ENCODE data around the gene IL36B. TPM values are rescaled to one million over a fixed set of nuclear protein-coding genes. Genes with fewer than 3 reads are reported as not detected.

The IL36B gene
- polyA plus RNA-seq, 1 donor (not counting 4 experiments of a cell fraction or from before 2014, with no cell fraction given) = 0.21 TPM

GRCh38 chr2:113015655-113016054 lies 37.0 kb downstream of the IL36B start:
- Histone ChIP-seq H3K9ac (ENCODE audit: control insufficient read depth, extremely low read depth, insufficient read depth, low read length) (no peak overlapping the region), H3K4me2 (ENCODE audit: control insufficient read depth, extremely low read depth, insufficient read depth, low read depth, low read length) (no peak overlapping the region), H3K27me3 (ENCODE audit: control insufficient read depth, extremely low read depth, insufficient read depth, low read length) (no peaks in the 10 kb centered on the region), H3K9me3 (ENCODE audit: control insufficient read depth, low read depth, low read length) (no peaks in the 10 kb centered on the region), H4K20me1 (ENCODE audit: control insufficient read depth, extremely low read depth, insufficient read depth, low read length) (no peaks in the 10 kb centered on the region), H3K79me2 (ENCODE audit: control insufficient read depth, insufficient read depth, low read length) (no peaks in the 10 kb centered on the region), H3K4me1 (ENCODE audit: control insufficient read depth, extremely low read depth, insufficient read depth, low read length) (peaks cover 7% of the 10 kb centered on the region), H3K27ac (ENCODE audit: control insufficient read depth, insufficient read depth, low read length) (no peak overlapping the region), H3K9me1 (ENCODE audit: control insufficient read depth, extremely low read depth, insufficient read depth, low read length) (no peaks in the 10 kb centered on the region), H3K4me3 (ENCODE audit: control insufficient read depth in 2 of 3, extremely low read depth in 1 of 3, insufficient read depth in 2 of 3, low read depth in 1 of 3, low read length in 3 of 3) (no peak overlapping the region), H2AFZ (ENCODE audit: control insufficient read depth, low read length) (no peak overlapping the region), H3K36me3 (ENCODE audit: control insufficient read depth in 2 of 2, extremely low read depth in 1 of 2, insufficient read depth in 2 of 2, low read length in 2 of 2) (no peaks in the 10 kb centered on the region)
- FAIRE-seq = no peak
- dilution Hi-C loops (cut with MboI; ENCODE audit: extremely low pct_ligation_motif_present, low sequenced_read_pairs) = no loop called here
- no peak for DNase-seq (ENCODE audit: low read depth, low spot score)
- TF ChIP-seq EZH2 (IDR thresholded peaks at IDR 0.05; ENCODE audit: low read length) (no peak), CTCF (optimal IDR thresholded peaks at IDR 0.05 in 1 of 3, IDR thresholded peaks at IDR 0.05 in 1 of 3, conservative IDR thresholded peaks at IDR 0.05 in 1 of 3; ENCODE audit: extremely low read depth in 1 of 3, insufficient read depth in 2 of 3, low read length in 3 of 3) (no peak)

DNA sequence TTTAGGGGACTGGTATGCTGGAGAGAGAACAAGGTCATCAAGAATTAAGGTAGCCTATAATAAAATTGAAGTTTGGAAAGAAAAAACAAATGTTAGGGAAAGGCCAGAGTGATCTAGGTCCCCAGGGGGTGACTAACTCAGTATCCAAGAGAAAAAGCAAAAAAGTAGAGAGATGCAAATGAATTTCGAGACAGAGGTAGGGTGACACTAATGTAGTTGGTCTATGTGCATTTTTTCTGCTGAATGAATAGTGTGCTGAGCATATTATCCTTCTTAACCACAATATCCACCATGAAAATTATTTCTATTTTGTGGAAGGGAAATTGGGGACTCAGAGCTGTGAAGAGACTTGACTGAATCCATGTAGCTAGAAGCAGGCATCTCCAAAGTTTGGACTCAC lies 37.6 kb downstream of the IL36B start:
- no peaks in the 10 kb centered on the region for H3K9me1 ChIP-seq (ENCODE audit: control insufficient read depth, extremely low read depth, insufficient read depth, low read length)
- DNase-seq (ENCODE audit: low read depth, low spot score) (no peak), FAIRE-seq (no peak)
- no peaks in the 10 kb centered on the region for H3K27me3 ChIP-seq (ENCODE audit: control insufficient read depth, extremely low read depth, insufficient read depth, low read length)
- dilution Hi-C loops (cut with MboI; ENCODE audit: extremely low pct_ligation_motif_present, low sequenced_read_pairs) = no loop called here
- H3K9me3 ChIP-seq (ENCODE audit: control insufficient read depth, low read depth, low read length) = no peaks in the 10 kb centered on the region
- H3K9ac ChIP-seq (ENCODE audit: control insufficient read depth, extremely low read depth, insufficient read depth, low read length) = no peak overlapping the region
- no peaks in the 10 kb centered on the region for H3K79me2 ChIP-seq (ENCODE audit: control insufficient read depth, insufficient read depth, low read length)
- H3K4me2 ChIP-seq (ENCODE audit: control insufficient read depth, extremely low read depth, insufficient read depth, low read depth, low read length) = no peak overlapping the region
- H3K36me3 ChIP-seq (ENCODE audit: control insufficient read depth in 2 of 2, extremely low read depth in 1 of 2, insufficient read depth in 2 of 2, low read length in 2 of 2) = no peaks in the 10 kb centered on the region
- no peak overlapping the region for H3K27ac ChIP-seq (ENCODE audit: control insufficient read depth, insufficient read depth, low read length)
- H4K20me1 ChIP-seq (ENCODE audit: control insufficient read depth, extremely low read depth, insufficient read depth, low read length) = no peaks in the 10 kb centered on the region
- H2AFZ ChIP-seq (ENCODE audit: control insufficient read depth, low read length) = no peak overlapping the region
- H3K4me1 ChIP-seq (ENCODE audit: control insufficient read depth, extremely low read depth, insufficient read depth, low read length) = peaks cover 7% of the 10 kb centered on the region
- no peak for TF ChIP-seq EZH2 (IDR thresholded peaks at IDR 0.05; ENCODE audit: low read length)
- TF ChIP-seq CTCF (optimal IDR thresholded peaks at IDR 0.05 in 1 of 3, IDR thresholded peaks at IDR 0.05 in 1 of 3, conservative IDR thresholded peaks at IDR 0.05 in 1 of 3; ENCODE audit: extremely low read depth in 1 of 3, insufficient read depth in 2 of 3, low read length in 3 of 3) = no peak
- no peak overlapping the region for H3K4me3 ChIP-seq (ENCODE audit: control insufficient read depth in 2 of 3, extremely low read depth in 1 of 3, insufficient read depth in 2 of 3, low read depth in 1 of 3, low read length in 3 of 3)
